B cell (primary cell): ENCODE results near the gene PRDM11. TPM values are rescaled to one million over a fixed set of nuclear protein-coding genes. Genes with fewer than 3 reads are reported as not detected.

Experiments
- ATAC-seq: fragments of 200-7000 bp; cut with Tn5 transposase; one replicate; pipeline ENCODE4 v1.10.0; 2021; ENCODE audit warnings: low read depth, mild to moderate bottlenecking, moderate number of reproducible peaks, moderate library complexity
- CTCF ChIA-PET: fragments of 350-600 bp; sonication (Branson Sonifier 250); formaldehyde crosslinking; loops from one replicate; lab custom pipeline; 2021; ENCODE audit warnings: antibody characterized with exemption, inconsistent platforms; lab: Charles Lee
- POLR2A ChIA-PET: fragments of 350-600 bp; sonication (Branson Sonifier 250); formaldehyde crosslinking; loops from one replicate; lab custom pipeline; 2021; ENCODE audit warnings: antibody characterized with exemption; lab: Charles Lee
- DNase-seq: peaks from one replicate; pipeline ENCODE4 v3.0.0; 2013
- H2AFZ ChIP-seq: 2 replicates; pipeline ENCODE4 v1.6.1; 2012; ENCODE audit warnings: mild to moderate bottlenecking, low read depth, low read length; ENCODE audit not compliant: insufficient read depth, poor library complexity, severe bottlenecking
- H3K27ac ChIP-seq, 2 donors: 1 replicate in 1 of 2; 2 replicates in 1 of 2; pipeline ENCODE4 v1.5.1; 2012 to 2013; ENCODE audit warnings: low read length in 2 of 2, mild to moderate bottlenecking in 2 of 2, moderate library complexity in 1 of 2
- H3K27me3 ChIP-seq, 4 experiments: fragments of 200-600 bp in 1 of 4; sonication (generic) in 1 of 4; replicated peaks in 1 of 4; 1 replicate in 2 of 4; 2 replicates in 2 of 4; pipeline versions ENCODE4 v1.6.1 to v1.7.0; 2013 to 2016; ENCODE audit warnings: low read length in 3 of 4, mild to moderate bottlenecking in 2 of 4, mixed read lengths in 1 of 4, moderate library complexity in 1 of 4; ENCODE audit not compliant: insufficient read depth in 4 of 4, control insufficient read depth in 3 of 4; ENCODE audit errors: control extremely low read depth in 1 of 4
- H3K36me3 ChIP-seq, 2 experiments: replicated peaks in 1 of 2; 1 replicate in 1 of 2; 2 replicates in 1 of 2; pipeline versions ENCODE4 v1.6.1 to v1.7.1; 2013; ENCODE audit warnings: low read length in 1 of 2; ENCODE audit not compliant: insufficient read depth in 2 of 2, control insufficient read depth in 1 of 2; ENCODE audit errors: control extremely low read depth in 1 of 2, extremely low read depth in 1 of 2
- H3K4me1 ChIP-seq, 2 donors: fragments of 200-600 bp in 1 of 2; sonication (generic) in 1 of 2; 1 replicate in 1 of 2; 2 replicates in 1 of 2; pipeline versions ENCODE4 v1.5.1 to v1.6.1; 2013 to 2017; ENCODE audit warnings: low read length in 2 of 2; ENCODE audit not compliant: control insufficient read depth in 2 of 2, insufficient read depth in 2 of 2
- H3K4me2 ChIP-seq: replicated peaks from 2 replicates; pipeline ENCODE3; 2012; ENCODE audit warnings: mild to moderate bottlenecking, low read depth, low read length; ENCODE audit not compliant: poor library complexity, severe bottlenecking
- H3K4me3 ChIP-seq, 5 experiments: fragments of 200-600 bp in 1 of 5; sonication (generic) in 1 of 5; 1 replicate in 3 of 5; 2 replicates in 2 of 5; pipeline versions ENCODE4 v1.5.1 to v1.7.0; 2011 to 2016; ENCODE audit warnings: low read length in 4 of 5, mild to moderate bottlenecking in 4 of 5, low read depth in 2 of 5, control low read depth in 1 of 5, moderate library complexity in 1 of 5; ENCODE audit not compliant: insufficient read depth in 1 of 5; ENCODE audit errors: control extremely low read depth in 1 of 5, extremely low read depth in 1 of 5
- H3K79me2 ChIP-seq: fragments of 200-600 bp; sonication (generic); one replicate; pipeline ENCODE4 v1.6.0; 2016; ENCODE audit warnings: low read length; ENCODE audit not compliant: control insufficient read depth, insufficient read depth
- H3K9ac ChIP-seq: fragments of 200-600 bp; sonication (generic); 2 replicates; pipeline ENCODE4 v1.6.1; 2017; ENCODE audit warnings: mild to moderate bottlenecking, low read length, moderate library complexity
- H3K9me3 ChIP-seq, 3 donors: one replicate each; pipeline versions ENCODE4 v1.6.1 to v1.7.1; 2013; ENCODE audit warnings: low read length in 2 of 3; ENCODE audit not compliant: control insufficient read depth in 2 of 3, insufficient read depth in 1 of 3; ENCODE audit errors: control extremely low read depth in 1 of 3
- H4K20me1 ChIP-seq: 2 replicates; pipeline ENCODE4 v1.6.0; 2012; ENCODE audit warnings: mild to moderate bottlenecking, low read length; ENCODE audit not compliant: insufficient read depth, control insufficient read depth, poor library complexity, severe bottlenecking
- H3K27ac Mint-ChIP-seq: one replicate; pipeline ENCODE4 v1.8.0; 2021; ENCODE audit warnings: mixed read lengths
- H3K27me3 Mint-ChIP-seq: one replicate; pipeline ENCODE4 v1.8.0; 2021; ENCODE audit warnings: mixed read lengths
- H3K4me1 Mint-ChIP-seq: one replicate; pipeline ENCODE4 v1.8.0; 2021; ENCODE audit warnings: mixed read lengths
- H3K4me3 Mint-ChIP-seq: one replicate; pipeline ENCODE4 v1.8.0; 2021; ENCODE audit warnings: mixed read lengths
- H3K9me3 Mint-ChIP-seq: one replicate; pipeline ENCODE4 v1.8.0; 2022; ENCODE audit warnings: mixed read lengths; ENCODE audit not compliant: insufficient read depth
- CTCF ChIP-seq: fragments of 200-600 bp; IDR thresholded peaks from one replicate; pipeline ENCODE4 v1.8.0; 2022; ENCODE audit warnings: antibody characterized with exemption, mild to moderate bottlenecking
- EZH2 ChIP-seq: IDR thresholded peaks from 2 replicates; pipeline ENCODE4 v1.6.1; 2012; ENCODE audit warnings: borderline replicate concordance, low read depth, mild to moderate bottlenecking, moderate library complexity, low read length; ENCODE audit not compliant: insufficient read depth, poor library complexity, severe bottlenecking
- WGBS: methylation state at CpG from one replicate; pipeline ENCODE4 v1.1.5; 2013; ENCODE audit warnings: missing lambda C conversion rate; ENCODE audit not compliant: insufficient coverage; 5-methylcytosine and 5-hydroxymethylcytosine counted together
- intact Hi-C: fragments of 100-400 bp; cut with micrococcal nuclease; formaldehyde crosslinking; loops from one replicate; pipeline ENCODE4 v1.10.0; 2022
- polyA plus RNA-seq: library from polyadenylated mRNA; depleted of rRNA; stranded (reverse); fragments of >200 nt; gene quantifications from 2 replicates; pipeline ENCODE4 v1.2.3, GENCODE V29; 2012
- total RNA-seq, 2 donors: library from RNA; stranded (reverse); fragments of 120-200 nt in 1 of 2; gene quantifications; 1 replicate in 1 of 2; 2 replicates in 1 of 2; pipeline versions ENCODE4 v1.2.3 to v1.2.4, GENCODE V29; 2013 to 2022

PRDM11 gene
- total and polyA plus RNA-seq, 2 donors (not counting 1 experiment from before 2014, with no cell fraction given), result 9.5 to 26.2 TPM

DNA sequence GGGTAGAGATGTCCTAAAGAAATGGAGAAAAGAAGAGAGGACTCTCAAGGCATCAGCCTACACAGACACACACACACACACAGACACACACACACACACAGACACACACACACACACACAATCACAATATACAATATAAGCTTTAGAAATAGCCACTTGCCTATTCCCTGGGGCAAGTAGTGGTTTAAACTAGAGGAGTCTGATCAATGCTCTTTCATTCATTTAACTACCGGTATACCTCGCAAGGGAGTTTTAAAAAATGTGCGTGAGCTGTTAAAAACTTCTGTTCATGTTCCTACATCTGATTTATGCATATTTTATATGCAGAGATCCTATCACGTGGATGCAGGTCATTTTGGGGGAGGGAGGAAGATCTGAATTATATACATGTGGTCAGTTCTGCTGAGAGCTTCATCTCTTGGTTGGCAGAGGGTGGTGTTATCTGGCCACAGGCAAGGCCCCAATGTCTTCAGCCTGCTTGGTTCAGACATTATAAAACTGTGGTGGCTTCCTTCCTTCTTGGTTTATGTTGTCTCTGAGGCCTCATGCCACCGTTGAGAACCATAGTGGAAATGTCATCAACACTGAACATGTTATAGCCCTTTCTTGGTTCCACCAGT lies 83.1 kb downstream of the PRDM11 start:
- H3K4me1 ChIP-seq, result no peaks in the 10 kb centered on the region
- H3K9ac ChIP-seq, result no peak overlapping the region
- H3K4me1 Mint-ChIP-seq, result no peaks in the 10 kb centered on the region
- POLR2A ChIA-PET, result no interaction called here
- peaks cover 0 to 5% (median 0%) of the 10 kb centered on the region in 3 donors for H3K9me3 ChIP-seq
- H3K27ac ChIP-seq, result no peak overlapping the region
- no peaks in the 10 kb centered on the region for H3K27me3 ChIP-seq
- no peaks in the 10 kb centered on the region for H3K79me2 ChIP-seq
- H3K4me3 ChIP-seq, result no peak overlapping the region
- no peak for DNase-seq
- no peak overlapping the region for H3K27ac Mint-ChIP-seq
- peaks cover 0 to 19% of the 10 kb centered on the region in 2 experiments for H3K36me3 ChIP-seq
- no peak overlapping the region for H2AFZ ChIP-seq
- H3K9me3 Mint-ChIP-seq, result no peaks in the 10 kb centered on the region
- no peak for ATAC-seq
- no peaks in the 10 kb centered on the region for H3K27me3 Mint-ChIP-seq
- no peaks in the 10 kb centered on the region for H4K20me1 ChIP-seq
- intact Hi-C loops, result no loop called here
- CTCF ChIA-PET, result interaction anchor here (1.2 kb wide), 2 partner anchors 8 to 9 kb away, joined by 3 to 4 read pairs; no protein-coding TSS in a partner anchor
- no peak overlapping the region for H3K4me2 ChIP-seq
- no peak overlapping the region for H3K4me3 Mint-ChIP-seq
- no CpG with 5 or more reads among the region's 5 CpGs for WGBS
- TF ChIP-seq CTCF, result no peak
- TF ChIP-seq EZH2, result no peak

GRCh38 chr11:45232341-45233080 lies 86.1 kb downstream of the PRDM11 start:
- Histone ChIP-seq H3K27me3 (peaks cover 0 to 3% (median 0%) of the 10 kb centered on the region in 4 experiments), H3K9ac (no peak overlapping the region), H3K36me3 (peaks cover 0 to 2% of the 10 kb centered on the region in 2 experiments), H3K27ac (no peak overlapping the region), H3K9me3 (peaks cover 0 to 5% (median 0%) of the 10 kb centered on the region in 3 donors), H3K79me2 (no peaks in the 10 kb centered on the region), H3K4me2 (no peak overlapping the region), H3K4me1 (no peaks in the 10 kb centered on the region), H4K20me1 (no peaks in the 10 kb centered on the region), H3K4me3 (no peak overlapping the region), H2AFZ (no peak overlapping the region)
- no peak overlapping the region for H3K4me3 Mint-ChIP-seq
- WGBS, result 79% methylated on average over 3 of the region's 5 CpGs
- ChIA-PET CTCF (interaction anchor here (0.6 to 2.8 kb wide), 7 partner anchors 12 to 1719 kb away, joined by 3 to 14 read pairs (median 4); no protein-coding TSS in a partner anchor), POLR2A (interaction anchor here (0.6 kb wide), 1 partner anchor 13 kb away, joined by 3 read pairs; no protein-coding TSS in a partner anchor)
- H3K27ac Mint-ChIP-seq, result no peak overlapping the region
- peaks cover 7% of the 10 kb centered on the region for H3K27me3 Mint-ChIP-seq
- no peaks in the 10 kb centered on the region for H3K9me3 Mint-ChIP-seq
- no peak for TF ChIP-seq CTCF
- no peak for TF ChIP-seq EZH2
- no peaks in the 10 kb centered on the region for H3K4me1 Mint-ChIP-seq
- ATAC-seq (no peak), DNase-seq (no peak)
- intact Hi-C loops, result no loop called here
